Right lung (tissue), 5 donors: ENCODE measurements around the gene TCF7L1. TPM values are rescaled to one million over a fixed set of nuclear protein-coding genes. Genes with fewer than 3 reads are reported as not detected.

Source experiments
- DNase-seq, 2 donors: peaks; one replicate each; pipeline ENCODE4 v3.0.0-alpha.2; 2013
- polyA plus RNA-seq, 5 donors: library from polyadenylated mRNA; unstranded; fragments of 120-200 nt; gene quantifications; one replicate each; pipeline versions ENCODE4 v1.2.1 to v1.2.3, GENCODE V29; 2013; ENCODE audit warnings: inconsistent platforms in 1 of 5, low replicate concordance in 1 of 5; ENCODE audit not compliant: insufficient read length in 5 of 5, insufficient read depth in 1 of 5

Gene TCF7L1
- polyA plus RNA-seq, 5 donors = 48.0 to 72.8 (median 62.1) TPM

- DNase-seq = peak in 1 of 2 donors; percentile 43
Measured at GRCh38 chr2:85160966-85161960, 28.1 kb downstream of the TCF7L1 start.

GRCh38 chr2:85162746-85163301 is 29.6 kb downstream of the TCF7L1 start:
- DNase-seq = no peak

- DNase-seq = no peak
Measured at GRCh38 chr2:85163675-85164074, 30.5 kb downstream of the TCF7L1 start.

- DNase-seq = no peak
Measured at GRCh38 chr2:85164145-85164569, 31.0 kb downstream of the TCF7L1 start.

- no peak for DNase-seq
Measured at GRCh38 chr2:85165088-85165690, 32.0 kb downstream of the TCF7L1 start.

GRCh38 chr2:85166021-85166420 is 32.8 kb downstream of the TCF7L1 start:
- no peak for DNase-seq

GRCh38 chr2:85167479-85167878 is 34.3 kb downstream of the TCF7L1 start:
- no peak for DNase-seq

- DNase-seq = no peak
Measured at GRCh38 chr2:85168942-85169341, 35.8 kb downstream of the TCF7L1 start.

GRCh38 chr2:85169581-85169980 is 36.4 kb downstream of the TCF7L1 start:
- no peak for DNase-seq

- DNase-seq = no peak
Measured at GRCh38 chr2:85170938-85171475, 37.8 kb downstream of the TCF7L1 start.

- DNase-seq = no peak
Measured at GRCh38 chr2:85171916-85172315, 38.7 kb downstream of the TCF7L1 start.

- DNase-seq = peak; percentile 60 to 76
Measured at GRCh38 chr2:85173909-85174308, 40.7 kb downstream of the TCF7L1 start.

- DNase-seq = no peak
Measured at GRCh38 chr2:85174943-85175342, 41.8 kb downstream of the TCF7L1 start.

- DNase-seq = peak in 1 of 2 donors; percentile 70
Measured at GRCh38 chr2:85175369-85176299, 42.4 kb downstream of the TCF7L1 start.

GRCh38 chr2:85177031-85177824 is 44.0 kb downstream of the TCF7L1 start:
- no peak for DNase-seq

- DNase-seq = no peak
Measured at GRCh38 chr2:85178154-85178553, 45.0 kb downstream of the TCF7L1 start.

- no peak for DNase-seq
Measured at GRCh38 chr2:85178980-85179411, 45.8 kb downstream of the TCF7L1 start.

- DNase-seq = no peak
Measured at GRCh38 chr2:85179541-85179940, 46.3 kb downstream of the TCF7L1 start.

- DNase-seq = no peak
Measured at GRCh38 chr2:85180322-85181133, 47.3 kb downstream of the TCF7L1 start.
